SK-N-MC (cell line): ENCODE data around the gene ZNF652.

Experiments
- EZH2 ChIP-seq: fragments of 200-600 bp; sonication (generic); IDR thresholded peaks from one replicate; pipeline ENCODE4 v1.6.1; 2017; ENCODE audit warnings: antibody characterized with exemption
- POLR2AphosphoS5 ChIP-seq: IDR thresholded peaks from 2 replicates; pipeline ENCODE4 v1.6.1; 2012; ENCODE audit warnings: mild to moderate bottlenecking, low read depth, low read length, borderline replicate concordance

DNA sequence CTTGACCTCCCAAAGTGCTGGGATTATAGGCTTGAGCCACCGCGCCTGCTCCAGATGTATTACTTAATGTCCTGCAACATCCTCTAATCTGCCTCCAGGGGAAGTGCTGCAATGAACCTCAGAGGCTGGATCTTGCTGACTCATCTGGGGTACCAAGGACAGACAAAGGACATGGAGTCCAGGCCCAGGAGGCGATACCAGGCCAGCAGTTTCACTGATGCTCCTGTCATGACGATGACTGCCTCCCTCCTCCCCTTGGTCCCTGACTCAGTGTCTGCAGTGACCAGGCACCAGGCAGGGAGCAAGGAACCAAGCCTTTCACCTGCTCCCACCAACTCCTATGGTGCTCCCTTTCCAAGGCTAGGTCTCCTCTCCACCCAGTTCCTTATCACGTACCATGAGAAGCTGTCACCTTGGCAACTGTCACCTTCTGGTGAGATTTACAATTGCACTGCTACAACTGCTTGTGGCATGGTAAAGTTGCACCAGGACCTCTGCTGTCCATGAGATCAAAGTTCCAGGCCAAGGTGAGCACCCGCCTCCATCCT, 109.8 kb downstream of the ZNF652 start:
- TF ChIP-seq EZH2 (no peak), POLR2AphosphoS5 (no peak)
